ENCODE measurements around the gene WWTR1. TPM values are rescaled to one million over a fixed set of nuclear protein-coding genes. Genes with fewer than 3 reads are reported as not detected.
A peak's percentile ranks its signal among the peaks of the same experiment; 100 is the strongest.

WWTR1 gene
- total RNA-seq, 4 donors from 2014 or later: 11.3 to 30.7 (median 17.6) TPM

DNA sequence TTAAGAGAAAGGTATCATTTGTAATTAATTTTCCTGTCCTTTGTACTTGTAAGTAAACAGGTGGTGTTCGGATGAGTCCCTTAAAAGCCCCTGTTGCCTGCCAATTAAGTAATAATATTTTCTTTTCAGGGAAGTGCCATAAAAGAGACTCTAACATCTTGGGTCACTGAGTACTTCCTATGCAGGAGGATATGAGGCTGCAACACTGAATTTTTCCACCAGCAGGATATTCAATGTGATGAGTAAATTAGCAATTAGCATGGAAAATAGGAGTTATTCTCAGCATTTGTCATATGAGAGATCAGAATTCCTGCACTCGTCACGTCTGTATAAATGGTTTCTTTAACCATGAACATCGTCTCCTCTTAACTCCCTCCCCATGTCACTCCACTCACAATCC, 45.4 kb downstream of the WWTR1 start:
- Histone ChIP-seq H3K4me1 (peaks cover 13 to 42% of the 10 kb centered on the region in 2 donors), H3K36me3 (no peaks in the 10 kb centered on the region), H3K4me3 (no peak overlapping the region), H3K9me3 (no peaks in the 10 kb centered on the region), H3K27ac (peak overlapping the region in 2 of 4 donors; percentile 8 to 24), H3K27me3 (no peaks in the 10 kb centered on the region)
- ATAC-seq (no peak), DNase-seq (no peak)
- intact Hi-C loops (cut with DNase I; ENCODE audit: low total_unique reads) (no loop called here), in situ Hi-C loops (cut with MboI; ENCODE audit: low sequenced_read_pairs in 4 of 4) (no loop called here)
- TF ChIP-seq CTCF (IDR thresholded peaks at IDR 0.05 in 4 of 5, conservative IDR thresholded peaks at IDR 0.05 in 1 of 5) (no peak), POLR2A (IDR thresholded peaks at IDR 0.05) (no peak)

DNA sequence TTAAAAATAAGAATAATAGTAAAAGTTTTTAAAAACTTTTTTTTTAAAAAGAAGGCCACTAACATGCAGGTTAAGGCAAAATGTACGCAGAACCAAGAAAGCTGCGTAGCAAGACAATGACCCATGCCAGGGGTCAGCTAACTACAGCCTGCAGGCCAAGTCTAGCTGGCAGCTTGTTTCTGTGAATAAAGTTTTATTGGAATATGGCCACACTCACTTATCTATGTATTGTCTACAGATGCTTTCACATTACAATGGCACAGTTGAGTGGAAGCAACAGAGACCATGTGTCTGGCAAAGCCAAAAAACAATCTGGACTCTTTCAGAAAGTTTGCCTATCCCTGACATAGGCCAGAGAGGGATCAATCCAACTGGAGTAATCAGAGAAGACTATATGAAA, 46.7 kb downstream of the WWTR1 start:
- no peak for ATAC-seq
- in situ Hi-C loops (cut with MboI; ENCODE audit: low sequenced_read_pairs in 4 of 4): no loop called here
- no peak overlapping the region for H3K4me3 ChIP-seq
- H3K36me3 ChIP-seq: no peaks in the 10 kb centered on the region
- no peaks in the 10 kb centered on the region for H3K27me3 ChIP-seq
- H3K27ac ChIP-seq: no peak overlapping the region
- TF ChIP-seq POLR2A (IDR thresholded peaks at IDR 0.05) (no peak), CTCF (IDR thresholded peaks at IDR 0.05 in 4 of 5, conservative IDR thresholded peaks at IDR 0.05 in 1 of 5) (no peak)
- intact Hi-C loops (cut with DNase I; ENCODE audit: low total_unique reads): no loop called here
- DNase-seq: no peak
- H3K4me1 ChIP-seq: peaks cover 10 to 36% of the 10 kb centered on the region in 2 donors
- H3K9me3 ChIP-seq: no peaks in the 10 kb centered on the region

DNA sequence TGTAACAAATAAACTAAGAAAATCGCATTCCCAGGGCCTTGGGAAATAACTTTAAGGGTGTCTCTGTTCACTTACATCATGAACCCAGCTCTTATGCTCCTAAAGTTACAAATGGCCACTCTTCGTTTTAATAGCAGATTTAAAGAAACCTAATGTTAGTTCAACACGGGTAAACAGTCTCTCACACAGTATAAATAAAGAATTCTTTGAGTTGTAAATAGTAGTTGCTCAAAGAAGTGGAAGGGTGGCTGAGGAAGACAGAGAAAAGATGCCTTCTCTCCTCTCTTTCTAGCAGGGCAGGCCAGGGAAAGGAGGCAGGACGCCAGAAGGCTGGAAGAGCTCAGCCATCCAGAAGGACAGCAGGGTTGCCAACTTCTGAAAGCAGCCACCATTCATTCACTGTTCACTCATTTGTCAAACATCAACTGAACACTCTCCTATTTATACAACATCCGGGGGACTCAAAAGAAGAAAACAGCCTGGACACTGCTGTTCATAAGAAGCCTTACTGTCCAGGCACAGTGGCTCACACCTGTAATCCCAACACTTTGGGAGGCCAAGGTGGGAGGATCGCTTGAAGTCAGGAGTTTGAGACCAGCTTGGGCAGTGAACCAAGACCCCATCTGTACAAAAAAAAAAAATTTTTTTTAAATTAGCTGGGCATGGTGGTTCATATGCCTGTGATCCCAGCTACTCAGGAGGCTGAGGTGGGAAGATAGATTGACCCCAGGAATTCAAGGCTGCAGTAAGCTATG, 47.3 kb downstream of the WWTR1 start:
- DNase-seq: no peak
- TF ChIP-seq POLR2A (IDR thresholded peaks at IDR 0.05) (no peak), CTCF (IDR thresholded peaks at IDR 0.05 in 4 of 5, conservative IDR thresholded peaks at IDR 0.05 in 1 of 5) (no peak)
- no peak for ATAC-seq
- no peak overlapping the region for H3K4me3 ChIP-seq
- no peaks in the 10 kb centered on the region for H3K27me3 ChIP-seq
- intact Hi-C loops (cut with DNase I; ENCODE audit: low total_unique reads): no loop called here
- H3K27ac ChIP-seq: peak overlapping the region in 1 of 4 donors; percentile 6
- no peaks in the 10 kb centered on the region for H3K9me3 ChIP-seq
- in situ Hi-C loops (cut with MboI; ENCODE audit: low sequenced_read_pairs in 4 of 4): no loop called here
- no peaks in the 10 kb centered on the region for H3K36me3 ChIP-seq
- H3K4me1 ChIP-seq: peaks cover 10 to 36% of the 10 kb centered on the region in 2 donors

DNA sequence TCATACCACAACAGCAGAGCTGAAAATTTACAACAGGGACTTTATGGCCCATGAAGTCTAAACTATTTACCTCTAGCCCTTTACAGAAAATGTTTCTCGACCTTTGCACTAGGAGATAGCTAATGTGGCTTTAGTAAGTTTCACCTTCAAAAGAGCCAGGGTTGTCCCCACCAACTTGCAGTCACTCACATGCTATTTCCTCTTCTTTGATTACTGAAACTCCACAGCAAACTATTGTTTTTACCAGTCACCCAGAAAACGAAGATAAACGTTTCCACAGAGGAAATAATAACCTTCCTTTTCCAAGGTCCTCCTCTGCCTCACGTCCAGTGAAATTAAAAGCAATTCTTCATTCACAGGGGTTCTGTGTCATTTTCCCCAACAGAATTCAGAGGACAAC, 48.2 kb downstream of the WWTR1 start:
- peaks cover 19 to 38% of the 10 kb centered on the region in 2 donors for H3K4me1 ChIP-seq
- no peak for TF ChIP-seq POLR2A (IDR thresholded peaks at IDR 0.05)
- TF ChIP-seq CTCF (IDR thresholded peaks at IDR 0.05 in 4 of 5, conservative IDR thresholded peaks at IDR 0.05 in 1 of 5): no peak
- intact Hi-C loops (cut with DNase I; ENCODE audit: low total_unique reads) (no loop called here), in situ Hi-C loops (cut with MboI; ENCODE audit: low sequenced_read_pairs in 4 of 4) (no loop called here)
- H3K27me3 ChIP-seq: no peaks in the 10 kb centered on the region
- no peak overlapping the region for H3K4me3 ChIP-seq
- ATAC-seq: peak in 1 of 2 donors; percentile 27
- DNase-seq: no peak
- H3K36me3 ChIP-seq: no peaks in the 10 kb centered on the region
- H3K27ac ChIP-seq: peak overlapping the region in 2 of 4 donors; percentile 6 to 40
- H3K9me3 ChIP-seq: no peaks in the 10 kb centered on the region
